AG04450 (cell line): ENCODE measurements around the gene TUT1. TPM values are rescaled to one million over a fixed set of nuclear protein-coding genes. Genes with fewer than 3 reads are reported as not detected.

Experiments
- CTCF ChIA-PET: fragments of 300-600, 350-600 bp; formaldehyde crosslinking; extraction: SDS; loops from one replicate; lab custom pipeline; 2022; ENCODE audit warnings: antibody characterized with exemption, inconsistent platforms; lab: Charles Lee
- POLR2A ChIA-PET: fragments of 350-600 bp; formaldehyde crosslinking; extraction: SDS; loops from one replicate; lab custom pipeline; 2021; ENCODE audit warnings: antibody characterized with exemption, inconsistent platforms; lab: Yijun Ruan, JAX
- DNase-seq: peaks from one replicate; pipeline ENCODE4 v3.0.0-alpha.2; 2011; ENCODE audit warnings: low read depth, low spot score
- H3K27ac ChIP-seq: one replicate; pipeline ENCODE4 v1.5.1; 2012; ENCODE audit warnings: low read depth, low read length, control low read depth
- H3K27me3 ChIP-seq: one replicate; pipeline ENCODE4 v1.6.0; 2012; ENCODE audit warnings: low read length; ENCODE audit not compliant: control insufficient read depth, insufficient read depth
- H3K4me3 ChIP-seq: 2 replicates; pipeline ENCODE4 v1.5.1; 2011; ENCODE audit warnings: mild to moderate bottlenecking, low read depth, low read length, control low read depth
- H3K9me3 ChIP-seq: 2 replicates; pipeline ENCODE4 v1.5.1; 2012; ENCODE audit warnings: low read length; ENCODE audit not compliant: control insufficient read depth, insufficient read depth
- CTCF ChIP-seq: IDR thresholded peaks from 2 replicates; pipeline ENCODE4 v1.5.1; 2011; ENCODE audit warnings: low read depth, low read length, control low read depth, inconsistent platforms
- polyA plus RNA-seq: library from polyadenylated mRNA; depleted of rRNA; stranded (reverse); fragments of >200 nt; gene quantifications from 2 replicates; pipeline ENCODE4 v1.2.3, GENCODE V29; 2011

TUT1 gene
- polyA plus RNA-seq, 1 experiment = 7.8 TPM

GRCh38 chr11:62604460-62605120, 13.3 kb upstream of the TUT1 start:
- TF ChIP-seq CTCF = no peak
- no peaks in the 10 kb centered on the region for H3K27me3 ChIP-seq
- no peak overlapping the region for H3K4me3 ChIP-seq
- ChIA-PET POLR2A (no interaction called here), CTCF (interaction anchor here (1.0 to 1.6 kb wide), 2 partner anchors 8 to 180 kb away, joined by 3 to 4 read pairs; partner anchors contain the start of gene EML3)
- DNase-seq = no peak
- H3K9me3 ChIP-seq = peaks cover 2% of the 10 kb centered on the region; the same call in 1 of the 2 replicates
- H3K27ac ChIP-seq = no peak overlapping the region

DNA sequence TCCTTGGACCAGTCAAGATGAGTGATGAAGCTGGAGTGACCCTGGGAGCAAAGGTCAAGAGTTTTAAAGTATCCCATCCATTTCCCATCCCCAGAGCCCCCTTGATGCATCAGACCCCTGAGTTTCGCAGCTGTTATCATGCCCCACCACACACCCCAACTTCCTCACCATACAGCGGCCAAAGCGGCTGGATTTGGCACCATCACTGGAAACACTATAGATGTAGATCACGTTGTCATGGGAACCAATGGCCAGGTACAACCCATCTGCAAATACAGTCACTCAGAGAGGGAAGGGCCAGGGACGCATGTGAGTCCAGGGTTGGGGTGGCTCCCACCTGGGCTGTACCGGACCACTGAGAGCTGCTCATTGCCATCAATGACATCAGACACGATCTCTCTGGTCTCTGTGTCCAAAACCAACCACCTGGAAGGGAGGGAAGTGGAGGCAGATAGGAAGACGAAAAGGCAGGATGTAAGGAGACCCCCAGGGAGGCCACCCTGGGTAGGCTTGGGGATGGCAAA, 12.5 kb upstream of the TUT1 start:
- DNase-seq = no peak
- CTCF ChIA-PET = interaction anchor here (0.9 to 1.6 kb wide), 2 partner anchors 8 to 209 kb away, joined by 3 to 4 read pairs; partner anchors contain the start of gene EML3

GRCh38 chr11:62603072-62603408, 11.7 kb upstream of the TUT1 start:
- Histone ChIP-seq H3K9me3 (peaks cover 2% of the 10 kb centered on the region; the same call in 1 of the 2 replicates), H3K4me3 (peak overlapping the region; percentile 80; the same call in 1 of the 2 replicates), H3K27me3 (no peaks in the 10 kb centered on the region), H3K27ac (no peak overlapping the region)
- POLR2A ChIA-PET = interaction anchor here (0.9 kb wide), 1 partner anchor 9 kb away, joined by 3 read pairs; no protein-coding TSS in a partner anchor
- TF ChIP-seq CTCF = no peak
- no peak for DNase-seq
- CTCF ChIA-PET = interaction anchor here (0.9 to 1.6 kb wide), 2 partner anchors 9 to 208 kb away, joined by 3 to 4 read pairs; partner anchors contain the start of gene EML3

More for the DNA sequence above, 12.5 kb upstream of the TUT1 start:
- Histone ChIP-seq H3K27ac (no peak overlapping the region), H3K27me3 (no peaks in the 10 kb centered on the region), H3K4me3 (no peak overlapping the region), H3K9me3 (peaks cover 2% of the 10 kb centered on the region; the same call in 1 of the 2 replicates)
- POLR2A ChIA-PET = no interaction called here
- no peak for TF ChIP-seq CTCF

DNA sequence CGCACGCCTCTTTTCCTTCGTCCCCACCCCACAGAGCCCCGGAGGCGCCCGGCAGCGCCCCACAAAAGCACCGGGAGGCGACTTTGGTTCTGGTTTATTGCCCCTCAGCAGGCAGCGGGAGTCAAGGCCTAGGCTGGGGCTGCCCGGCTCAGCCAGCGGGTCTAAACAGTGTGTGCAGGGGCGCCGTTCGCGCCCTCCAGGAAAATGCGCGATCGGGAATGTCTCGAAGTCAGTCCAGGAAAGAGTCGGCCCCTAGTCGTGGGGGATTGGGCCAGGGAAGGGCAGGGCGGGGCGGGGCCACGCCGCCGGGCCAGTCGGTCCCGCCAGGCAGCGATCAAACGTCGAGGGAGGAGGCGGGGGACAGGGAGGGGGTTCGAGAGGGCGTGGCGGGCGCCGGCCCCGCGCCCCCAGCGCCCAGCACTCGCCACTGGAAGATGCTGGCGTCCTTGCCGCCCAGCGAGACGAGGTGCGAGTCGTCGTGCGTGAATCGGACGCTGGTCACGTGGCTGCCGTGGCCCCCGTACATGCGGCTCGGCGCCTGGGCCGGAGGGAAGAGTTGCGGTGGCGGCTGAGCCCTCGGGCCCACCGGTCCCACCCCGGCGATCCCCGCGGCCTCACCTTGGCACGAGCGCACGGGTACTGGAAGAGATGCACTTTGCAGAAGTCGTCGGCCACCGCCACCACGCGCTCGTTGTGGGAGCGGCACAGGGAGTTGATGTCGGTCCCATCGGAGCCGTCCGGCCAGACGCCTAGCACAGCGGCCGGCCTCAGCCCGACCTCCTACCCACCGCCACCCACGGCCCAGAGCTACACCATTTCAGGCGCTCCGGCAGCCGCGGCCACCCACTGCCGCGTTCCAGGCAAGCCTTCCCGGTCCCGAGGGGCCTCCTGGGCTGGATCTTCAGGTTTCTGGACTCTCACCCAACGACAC, 11.1 kb upstream of the TUT1 start:
- POLR2A ChIA-PET = interaction anchor here (0.5 to 1.9 kb wide), 14 partner anchors 9 to 239 kb away, joined by 3 to 38 read pairs (median 5); partner anchors contain the start of genes B3GAT3, C11orf98, CSKMT and EEF1G
- peak overlapping the region; percentile 78 for H3K27ac ChIP-seq
- H3K9me3 ChIP-seq = peaks cover 2% of the 10 kb centered on the region; the same call in 1 of the 2 replicates
- CTCF ChIA-PET = interaction anchor here (0.7 to 2.1 kb wide), 3 partner anchors 9 to 207 kb away, joined by 3 to 10 read pairs (median 5); partner anchors contain the start of gene EEF1G
- peak overlapping the region; percentile 80 for H3K4me3 ChIP-seq
- TF ChIP-seq CTCF = no peak
- H3K27me3 ChIP-seq = no peaks in the 10 kb centered on the region
- DNase-seq = no peak
